Body of pancreas (tissue), 4 donors: ENCODE results near the gene CLDN8. TPM values are rescaled to one million over a fixed set of nuclear protein-coding genes. Genes with fewer than 3 reads are reported as not detected.

ENCODE experiments used
- ATAC-seq: fragments of 150-250 bp; one replicate; pipeline ENCODE4 v1.9.1; 2016
- DNase-seq, 4 donors: peaks; one replicate each; pipeline ENCODE4 v3.0.0-alpha.2; 2019
- H3K27ac ChIP-seq, 4 donors: fragments of 200-600 bp; sonication (generic); 1 replicate in 3 of 4; 2 replicates in 1 of 4; pipeline versions ENCODE4 v1.5.1 to v1.6.1; 2016 to 2019; ENCODE audit warnings: mild to moderate bottlenecking in 1 of 4, mixed read lengths in 1 of 4, moderate library complexity in 1 of 4
- H3K27me3 ChIP-seq, 2 donors: fragments of 200-600 bp; sonication (generic); one replicate each; pipeline ENCODE4 v1.6.0; 2016; ENCODE audit warnings: mild to moderate bottlenecking in 1 of 2
- H3K36me3 ChIP-seq, 2 donors: fragments of 200-600 bp; sonication (generic); replicated peaks in 1 of 2; 2 replicates each; pipeline ENCODE4 v1.5.1; 2016; ENCODE audit warnings: low read depth in 2 of 2; ENCODE audit not compliant: insufficient read depth in 1 of 2
- H3K4me1 ChIP-seq: fragments of 200-600 bp; sonication (generic); one replicate; pipeline ENCODE4 v1.6.0; 2016
- H3K4me3 ChIP-seq, 2 donors: fragments of 200-600 bp; sonication (generic); 1 replicate in 1 of 2; 2 replicates in 1 of 2; pipeline ENCODE4 v1.5.1; 2016 to 2019
- H3K9me3 ChIP-seq, 3 donors: fragments of 200-600 bp; sonication (generic); 1 replicate in 2 of 3; 2 replicates in 1 of 3; pipeline ENCODE4 v1.5.1; 2016
- CTCF ChIP-seq, 7 experiments: fragments of 450-650 bp in 4 of 7; fragments of 200-600 bp in 3 of 7; sonication (generic) in 3 of 7; IDR thresholded peaks; one replicate each; pipeline ENCODE4 v1.5.1; 2016 to 2019; ENCODE audit warnings: antibody characterized with exemption in 7 of 7
- POLR2A ChIP-seq, 3 donors: fragments of 450-650 bp; IDR thresholded peaks; one replicate each; pipeline ENCODE4 v1.6.1; 2016; ENCODE audit warnings: antibody characterized with exemption in 3 of 3, mild to moderate bottlenecking in 2 of 3
- WGBS, 2 donors: methylation state at CpG; one replicate each; pipeline ENCODE4 v1.1.5; 2017; 5-methylcytosine and 5-hydroxymethylcytosine counted together
- intact Hi-C: fragments of 100-400 bp; cut with DNase I; formaldehyde crosslinking; loops from one replicate; pipeline ENCODE4 v1.15.1; 2023
- total RNA-seq, 2 donors: library from RNA; depleted of rRNA; stranded (reverse); fragments of >200 nt; gene quantifications; one replicate each; pipeline ENCODE4 v1.1.0, GENCODE V29; 2016

Gene CLDN8
- total RNA-seq, 2 donors from 2014 or later, result 0.66 TPM; not detected in 1

DNA sequence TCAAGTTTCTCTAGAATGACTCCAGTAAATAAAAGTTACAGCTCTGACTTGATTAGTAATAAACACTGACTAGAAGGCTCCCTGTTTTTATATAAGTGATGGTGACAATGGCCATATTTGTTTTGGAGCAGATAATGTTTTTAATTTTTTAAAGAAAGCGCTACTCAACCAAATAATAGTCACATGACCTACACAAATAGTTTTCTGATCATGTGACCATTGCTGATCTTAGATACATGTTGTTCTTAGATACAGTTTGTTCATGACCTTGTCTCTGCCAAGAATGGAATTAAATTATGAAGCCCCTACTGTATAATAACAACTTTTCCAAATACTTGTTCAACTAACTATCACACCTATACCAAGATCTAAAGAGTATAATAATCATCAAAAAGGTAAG is 22.3 kb upstream of the CLDN8 start:
- H3K27ac ChIP-seq, result no peak overlapping the region
- intact Hi-C loops, result no loop called here
- ATAC-seq (no peak), DNase-seq (no peak)
- H3K4me3 ChIP-seq, result no peak overlapping the region
- no peaks in the 10 kb centered on the region for H3K36me3 ChIP-seq
- H3K27me3 ChIP-seq, result no peaks in the 10 kb centered on the region
- no peaks in the 10 kb centered on the region for H3K9me3 ChIP-seq
- WGBS, 2 donors, result 68 to 86% methylated on average over 1 of the region's 1 CpG
- no peaks in the 10 kb centered on the region for H3K4me1 ChIP-seq
- TF ChIP-seq POLR2A (IDR thresholded peaks at IDR 0.05) (no peak), CTCF (IDR thresholded peaks at IDR 0.05) (no peak)

- H3K27me3 ChIP-seq, result no peaks in the 10 kb centered on the region
- 41 to 54% methylated on average over 2 of the region's 2 CpGs for WGBS, 2 donors
- no peak overlapping the region for H3K4me3 ChIP-seq
- ATAC-seq (no peak), DNase-seq (no peak)
- H3K27ac ChIP-seq, result no peak overlapping the region
- intact Hi-C loops, result no loop called here
- H3K36me3 ChIP-seq, result no peaks in the 10 kb centered on the region
- no peaks in the 10 kb centered on the region for H3K4me1 ChIP-seq
- TF ChIP-seq POLR2A (IDR thresholded peaks at IDR 0.05), result no peak
- TF ChIP-seq CTCF (IDR thresholded peaks at IDR 0.05), result no peak
- no peaks in the 10 kb centered on the region for H3K9me3 ChIP-seq
Observed at GRCh38 chr21:30234643-30235042, 18.7 kb upstream of the CLDN8 start.

DNA sequence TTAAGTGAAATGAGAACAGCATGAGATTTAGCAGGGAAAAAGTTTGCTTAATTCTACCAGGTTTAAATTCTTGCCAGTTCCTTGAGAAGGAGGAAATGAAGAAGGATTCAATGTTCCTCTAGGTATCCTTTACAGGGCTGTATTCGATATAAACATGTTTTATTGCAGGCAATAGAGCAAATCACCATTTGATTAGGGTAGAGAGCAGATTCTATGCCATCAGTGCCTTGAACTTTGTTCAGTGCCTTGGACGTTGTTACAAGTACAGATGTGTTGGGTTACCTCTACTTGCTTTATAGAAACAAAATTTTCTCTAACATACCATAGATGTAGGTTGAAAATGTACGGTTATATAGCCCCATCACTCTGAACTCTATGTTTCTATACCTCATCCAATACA is 18.2 kb upstream of the CLDN8 start:
- no peaks in the 10 kb centered on the region for H3K9me3 ChIP-seq
- H3K27me3 ChIP-seq, result no peaks in the 10 kb centered on the region
- H3K27ac ChIP-seq, result no peak overlapping the region
- H3K4me3 ChIP-seq, result no peak overlapping the region
- 41 to 51% methylated on average over 3 of the region's 3 CpGs for WGBS, 2 donors
- no peak for ATAC-seq
- intact Hi-C loops, result no loop called here
- H3K4me1 ChIP-seq, result no peaks in the 10 kb centered on the region
- no peak for DNase-seq
- H3K36me3 ChIP-seq, result no peaks in the 10 kb centered on the region
- TF ChIP-seq POLR2A (IDR thresholded peaks at IDR 0.05) (no peak), CTCF (IDR thresholded peaks at IDR 0.05) (no peak)

DNA sequence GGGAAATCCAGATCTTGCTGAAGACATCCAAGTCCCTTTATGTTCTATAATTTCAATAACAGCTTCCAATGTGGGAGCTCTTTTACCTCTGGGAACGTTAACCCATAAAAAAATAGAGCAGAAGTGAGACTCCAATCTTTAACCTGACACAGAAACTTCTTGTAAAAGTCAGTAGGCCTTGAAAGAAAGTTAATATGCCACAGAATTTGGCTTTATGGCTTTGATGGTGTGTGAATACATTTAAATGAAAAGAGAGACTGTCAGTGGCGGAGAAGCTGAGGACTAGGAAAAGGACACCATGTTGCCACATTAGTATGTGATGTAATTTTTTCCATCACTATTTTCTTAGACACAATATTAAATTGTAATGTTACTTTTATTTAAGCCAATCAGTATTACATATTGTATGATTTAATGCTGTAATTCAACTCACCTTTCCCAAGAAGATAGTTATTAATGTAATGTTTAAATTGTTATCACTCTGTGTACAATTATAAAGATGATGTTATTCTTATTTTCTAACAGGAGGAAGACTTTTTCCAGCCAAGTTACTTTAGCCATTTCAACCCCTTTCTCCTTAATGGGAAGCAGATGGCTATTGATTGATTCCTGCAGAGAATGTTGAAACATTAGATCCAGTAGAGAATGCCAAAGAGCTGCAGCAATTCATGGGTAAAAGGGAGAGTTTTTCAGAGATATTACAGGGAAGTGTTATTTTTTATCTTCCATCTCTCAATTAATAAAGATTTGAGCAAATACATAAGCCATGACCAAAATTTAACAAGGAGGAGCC is 17.5 kb upstream of the CLDN8 start:
- intact Hi-C loops, result no loop called here
- DNase-seq (no peak), ATAC-seq (no peak)
- TF ChIP-seq POLR2A (IDR thresholded peaks at IDR 0.05) (no peak), CTCF (IDR thresholded peaks at IDR 0.05) (no peak)
- Histone ChIP-seq H3K27ac (no peak overlapping the region), H3K36me3 (no peaks in the 10 kb centered on the region), H3K4me1 (no peaks in the 10 kb centered on the region), H3K27me3 (no peaks in the 10 kb centered on the region), H3K9me3 (no peaks in the 10 kb centered on the region), H3K4me3 (no peak overlapping the region)
- 64 to 67% methylated on average over 2 of the region's 2 CpGs for WGBS, 2 donors

- intact Hi-C loops, result no loop called here
- Histone ChIP-seq H3K4me1 (peaks cover 9% of the 10 kb centered on the region), H3K4me3 (no peak overlapping the region), H3K36me3 (no peaks in the 10 kb centered on the region), H3K9me3 (no peaks in the 10 kb centered on the region), H3K27me3 (no peaks in the 10 kb centered on the region), H3K27ac (no peak overlapping the region)
- TF ChIP-seq POLR2A (IDR thresholded peaks at IDR 0.05) (no peak), CTCF (IDR thresholded peaks at IDR 0.05) (no peak)
- ATAC-seq (no peak), DNase-seq (no peak)
- WGBS, 2 donors, result 94 to 96% methylated on average over 1 of the region's 1 CpG
Observed at GRCh38 chr21:30232011-30232410, 16.1 kb upstream of the CLDN8 start.
